Bronchial epithelial cell (primary cell): ENCODE measurements around the gene RLIM. TPM values are rescaled to one million over a fixed set of nuclear protein-coding genes. Genes with fewer than 3 reads are reported as not detected.

Source experiments
- DNase-seq: peaks from one replicate; pipeline ENCODE4 v3.0.0-alpha.2; 2010; ENCODE audit warnings: low read depth
- FAIRE-seq: peaks from 2 replicates; lab custom pipeline; 2011; peaks lifted over from hg19 to GRCh38; lab: Jason Lieb, UNC
- H3K27me3 ChIP-seq: 2 replicates; pipeline ENCODE4 v1.5.1; 2011; ENCODE audit warnings: low read length; ENCODE audit not compliant: control insufficient read depth, insufficient read depth
- H3K36me3 ChIP-seq: 2 replicates; pipeline ENCODE4 v1.5.1; 2011; ENCODE audit warnings: low read length; ENCODE audit not compliant: control insufficient read depth, insufficient read depth
- H3K4me3 ChIP-seq: 2 replicates; pipeline ENCODE4 v1.5.1; 2011; ENCODE audit warnings: mild to moderate bottlenecking, low read depth, low read length, control low read depth
- total RNA-seq: library from RNA; depleted of rRNA; stranded (reverse); fragments of >200 nt; gene quantifications from 2 replicates; pipeline ENCODE4 v1.2.1, GENCODE V29; 2014
- TF ChIP-seq, protein P1 (sequence below): IDR thresholded peaks from 2 replicates; pipeline ENCODE4 v1.5.1; 2011; ENCODE audit warnings: mild to moderate bottlenecking, moderate library complexity, low read length, control low read depth, inconsistent platforms; ENCODE audit not compliant: insufficient read depth, severe bottlenecking

RLIM gene
- total RNA-seq, 1 donor from 2014 or later: 55.8 TPM

- H3K36me3 ChIP-seq: no peaks in the 10 kb centered on the region
- FAIRE-seq (peak; percentile 23), DNase-seq (no peak)
- TF ChIP-seq, protein P1, sequence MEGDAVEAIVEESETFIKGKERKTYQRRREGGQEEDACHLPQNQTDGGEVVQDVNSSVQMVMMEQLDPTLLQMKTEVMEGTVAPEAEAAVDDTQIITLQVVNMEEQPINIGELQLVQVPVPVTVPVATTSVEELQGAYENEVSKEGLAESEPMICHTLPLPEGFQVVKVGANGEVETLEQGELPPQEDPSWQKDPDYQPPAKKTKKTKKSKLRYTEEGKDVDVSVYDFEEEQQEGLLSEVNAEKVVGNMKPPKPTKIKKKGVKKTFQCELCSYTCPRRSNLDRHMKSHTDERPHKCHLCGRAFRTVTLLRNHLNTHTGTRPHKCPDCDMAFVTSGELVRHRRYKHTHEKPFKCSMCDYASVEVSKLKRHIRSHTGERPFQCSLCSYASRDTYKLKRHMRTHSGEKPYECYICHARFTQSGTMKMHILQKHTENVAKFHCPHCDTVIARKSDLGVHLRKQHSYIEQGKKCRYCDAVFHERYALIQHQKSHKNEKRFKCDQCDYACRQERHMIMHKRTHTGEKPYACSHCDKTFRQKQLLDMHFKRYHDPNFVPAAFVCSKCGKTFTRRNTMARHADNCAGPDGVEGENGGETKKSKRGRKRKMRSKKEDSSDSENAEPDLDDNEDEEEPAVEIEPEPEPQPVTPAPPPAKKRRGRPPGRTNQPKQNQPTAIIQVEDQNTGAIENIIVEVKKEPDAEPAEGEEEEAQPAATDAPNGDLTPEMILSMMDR: no peak
- H3K27me3 ChIP-seq: no peaks in the 10 kb centered on the region
- no peak overlapping the region for H3K4me3 ChIP-seq
These were observed 68.4 kb downstream of the RLIM start for GRCh38 chrX:74545880-74546523.

DNA sequence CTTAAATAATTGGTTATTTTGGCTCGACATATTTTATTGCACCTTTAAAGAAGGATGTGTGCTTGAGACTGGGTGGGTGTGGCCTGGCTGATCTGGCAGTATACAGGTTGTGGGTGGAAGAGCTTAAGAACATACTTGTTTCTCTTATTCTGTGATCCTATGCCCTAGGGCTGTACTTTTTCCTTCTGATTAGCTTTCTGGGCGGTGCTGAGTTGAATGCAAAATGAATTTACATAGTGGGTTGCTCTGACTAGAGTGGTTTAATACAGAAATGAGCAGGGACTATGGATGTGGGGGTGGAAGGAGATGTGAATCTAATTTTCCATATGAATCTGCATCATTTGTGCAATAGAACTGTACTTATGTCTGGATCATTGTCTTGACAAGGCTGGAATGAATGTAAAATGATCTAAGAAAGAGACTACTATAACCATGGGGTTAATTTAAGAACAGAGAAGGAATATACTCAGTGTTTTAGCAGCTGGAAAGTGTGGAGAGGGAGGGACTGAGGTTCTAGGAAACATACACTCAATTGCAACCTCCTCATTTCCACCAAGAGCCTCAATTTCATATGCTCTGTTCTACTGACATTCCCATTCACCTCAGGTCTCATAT lies 73.7 kb downstream of the RLIM start:
- FAIRE-seq: no peak
- Histone ChIP-seq H3K4me3 (no peak overlapping the region), H3K36me3 (no peaks in the 10 kb centered on the region), H3K27me3 (no peaks in the 10 kb centered on the region)
- TF ChIP-seq, protein P1: no peak
- peak; percentile 48 for DNase-seq

GRCh38 chrX:74536832-74537371 lies 77.5 kb downstream of the RLIM start:
- no peaks in the 10 kb centered on the region for H3K27me3 ChIP-seq
- H3K4me3 ChIP-seq: peak overlapping the region; percentile 41
- FAIRE-seq (no peak), DNase-seq (peak; percentile 2)
- H3K36me3 ChIP-seq: no peaks in the 10 kb centered on the region
- TF ChIP-seq, protein P1: no peak

DNA sequence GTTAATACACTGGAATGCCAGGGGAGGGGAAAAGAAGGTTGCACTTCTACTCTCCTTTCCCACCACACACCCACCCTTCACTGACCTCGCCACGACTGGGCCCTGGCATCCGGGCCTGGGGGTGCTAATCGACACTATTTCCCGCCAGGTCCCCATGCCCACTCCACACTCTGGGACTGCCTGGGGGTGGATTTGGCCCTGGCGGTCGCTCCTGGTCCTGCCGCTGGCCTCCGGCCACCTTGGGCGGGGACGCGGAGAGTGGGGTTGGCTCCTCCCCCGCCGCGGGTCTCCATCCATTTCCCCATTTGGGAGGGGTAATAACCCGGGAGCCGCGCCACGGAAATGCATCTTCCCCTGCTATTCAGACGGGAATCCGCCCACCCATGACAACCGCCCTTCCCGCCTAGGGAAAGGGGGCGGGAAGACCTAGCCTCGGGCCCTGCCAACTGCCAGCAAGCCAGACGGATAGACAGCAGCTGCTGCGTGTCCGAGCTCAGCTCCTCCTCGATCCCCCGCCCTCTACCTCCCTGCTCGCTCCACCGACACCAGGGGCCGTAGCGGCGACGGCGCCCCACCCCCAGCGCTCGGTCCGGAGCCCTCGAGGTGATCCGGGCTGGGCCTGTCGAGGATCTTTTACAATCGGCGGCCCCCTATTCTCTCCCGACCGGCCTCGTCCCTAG lies 78.1 kb downstream of the RLIM start:
- TF ChIP-seq, protein P1: no peak

DNA sequence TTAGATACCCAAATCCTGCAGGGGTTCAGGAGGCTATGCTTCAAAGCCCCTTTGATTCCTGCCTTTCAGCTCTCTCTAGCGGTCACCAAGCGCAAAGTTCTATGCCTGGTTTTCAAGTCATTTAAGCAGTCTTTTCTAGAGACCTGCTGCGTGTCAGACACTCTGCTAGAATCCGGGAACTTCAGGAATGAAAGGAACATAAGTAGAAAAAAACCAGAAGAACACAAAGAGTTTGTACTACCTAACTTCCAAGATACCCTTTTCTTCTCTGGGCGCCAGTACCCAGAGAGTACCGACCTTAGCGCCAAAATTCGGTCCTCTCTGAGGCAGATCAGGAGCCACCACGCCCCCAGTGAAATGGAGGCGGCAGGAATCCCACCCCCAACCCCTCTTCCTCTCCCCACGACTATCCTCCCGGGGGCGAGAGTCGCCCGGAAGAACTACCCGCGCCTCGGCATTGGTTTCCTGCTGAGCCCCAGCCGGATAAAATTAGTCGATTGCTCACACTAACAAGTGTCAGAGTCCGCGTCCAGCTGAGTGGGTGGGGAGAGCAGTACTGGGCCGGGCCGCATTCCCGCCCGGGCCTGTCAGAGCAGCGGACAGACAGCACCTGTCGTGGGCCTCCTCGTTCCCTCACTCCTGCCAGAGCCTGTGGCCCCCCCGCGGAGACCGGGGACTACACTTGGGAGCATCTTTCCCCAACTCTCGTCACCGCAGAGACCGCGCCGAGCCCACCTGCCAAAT lies 78.8 kb downstream of the RLIM start:
- DNase-seq (peak; percentile 71), FAIRE-seq (no peak)
- no peaks in the 10 kb centered on the region for H3K27me3 ChIP-seq
- TF ChIP-seq, protein P1: peak; percentile 26
- no peaks in the 10 kb centered on the region for H3K36me3 ChIP-seq
- peak overlapping the region; percentile 41 for H3K4me3 ChIP-seq

More for the DNA sequence above, 78.1 kb downstream of the RLIM start:
- H3K36me3 ChIP-seq: no peaks in the 10 kb centered on the region
- H3K27me3 ChIP-seq: no peaks in the 10 kb centered on the region
- DNase-seq: peak; percentile 49
- H3K4me3 ChIP-seq: peak overlapping the region; percentile 41
- no peak for FAIRE-seq
